Spleen (tissue), 7 donors: ENCODE results near the gene MRPL37.

Experiments
- CTCF ChIP-seq, 11 experiments: fragments of 200-600 bp in 7 of 11; fragments of 450-650 bp in 4 of 11; sonication (generic) in 4 of 11; IDR thresholded peaks in 8 of 11; conservative IDR thresholded peaks in 3 of 11; 1 replicate in 7 of 11; 2 replicates in 4 of 11; pipeline versions ENCODE4 v1.4.0 to v1.8.0; 2016 to 2021; ENCODE audit warnings: antibody characterized with exemption in 11 of 11, inconsistent platforms in 4 of 11, mild to moderate bottlenecking in 1 of 11
- POLR2A ChIP-seq, 3 donors: fragments of 450-650 bp; IDR thresholded peaks; one replicate each; pipeline ENCODE4 v1.5.1; 2017; ENCODE audit warnings: antibody characterized with exemption in 3 of 3, mild to moderate bottlenecking in 1 of 3
- donor health status: DM: no; HTN: no; CAD: no; lungs with moderate emphysema.
- donor health status: DM: no; HTN: no; CAD: no.
- donor health status: DM: no; HTN: no; CAD: no.

DNA sequence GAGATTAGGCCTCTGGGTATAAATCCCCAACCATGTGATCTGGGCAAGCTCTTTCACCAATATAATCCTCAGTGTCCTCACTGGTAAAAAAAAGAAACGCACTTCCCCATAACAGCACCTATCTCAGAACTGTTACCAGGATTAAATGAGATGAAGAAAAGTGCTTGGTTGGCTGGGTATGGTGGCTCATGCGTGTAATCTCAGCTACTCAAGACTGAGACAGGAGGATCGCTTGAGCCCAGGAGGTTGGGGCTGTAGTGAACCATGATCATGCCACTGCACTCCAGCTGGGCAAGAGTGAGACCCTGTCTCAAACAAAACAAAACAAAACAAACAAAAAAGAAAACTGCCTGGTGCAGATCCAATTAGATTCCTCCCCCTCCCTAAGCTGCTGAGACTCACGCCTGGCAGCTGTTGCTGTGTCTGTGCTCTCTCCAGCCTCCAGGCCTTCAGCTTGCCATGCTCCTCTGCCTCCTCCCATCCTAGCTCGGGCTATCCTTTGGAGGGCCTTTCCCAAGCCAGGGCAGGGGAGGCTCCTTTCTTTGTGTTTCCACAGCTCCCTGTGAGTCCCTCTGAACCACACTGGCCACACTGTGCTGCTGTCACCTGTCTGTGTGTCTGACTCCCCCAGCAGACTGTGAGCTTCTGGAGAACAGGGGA, 19.1 kb upstream of the MRPL37 start:
- TF ChIP-seq CTCF (IDR thresholded peaks at IDR 0.05 in 8 of 11, conservative IDR thresholded peaks at IDR 0.05 in 3 of 11): no peak
- TF ChIP-seq POLR2A (IDR thresholded peaks at IDR 0.05): no peak
